ENCODE measurements around the gene LRCH1. TPM values are rescaled to one million over a fixed set of nuclear protein-coding genes. Genes with fewer than 3 reads are reported as not detected.

LRCH1 gene
- total and polyA plus RNA-seq, 8 donors: 2.0 to 10.5 (median 3.8) TPM

DNA sequence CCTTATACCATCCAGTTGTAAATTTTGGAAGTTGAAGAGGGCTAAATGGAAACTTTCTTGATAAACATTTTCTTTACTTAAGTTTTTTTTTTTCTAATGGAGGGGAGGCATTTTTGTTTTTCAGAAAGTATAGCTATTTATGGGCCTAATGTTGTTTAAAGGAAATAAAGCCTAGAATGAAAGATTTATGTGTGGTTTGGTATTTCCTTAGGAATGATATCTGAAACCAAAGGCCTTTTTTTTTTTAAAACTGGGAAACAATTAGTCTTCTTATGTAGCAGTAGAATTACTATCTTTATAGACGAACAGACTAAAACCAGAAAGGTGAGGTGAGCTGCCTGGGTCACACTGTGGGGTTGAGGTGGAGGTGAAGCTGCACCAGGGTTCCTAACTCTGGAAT is 163.9 kb downstream of the LRCH1 start:
- FAIRE-seq (no peak), DNase-seq (no peak), ATAC-seq (no peak)
- Histone ChIP-seq H3K4me1 (peaks cover 0 to 4% (median 0%) of the 10 kb centered on the region in 3 donors), H3K27ac (no peak overlapping the region), H3K36me3 (no peaks in the 10 kb centered on the region), H3K4me3 (no peak overlapping the region), H3K9me3 (no peaks in the 10 kb centered on the region), H3K27me3 (no peaks in the 10 kb centered on the region)
- intact Hi-C loops (cut with DNase I): loop anchor here in 1 of 3 donors (5.0 kb wide), 1 partner anchor 165 kb away; the partner anchor contains the start of gene LRCH1
- WGBS, 2 donors: 34 to 57% methylated on average over 1 of the region's 1 CpG
- TF ChIP-seq, protein P1, sequence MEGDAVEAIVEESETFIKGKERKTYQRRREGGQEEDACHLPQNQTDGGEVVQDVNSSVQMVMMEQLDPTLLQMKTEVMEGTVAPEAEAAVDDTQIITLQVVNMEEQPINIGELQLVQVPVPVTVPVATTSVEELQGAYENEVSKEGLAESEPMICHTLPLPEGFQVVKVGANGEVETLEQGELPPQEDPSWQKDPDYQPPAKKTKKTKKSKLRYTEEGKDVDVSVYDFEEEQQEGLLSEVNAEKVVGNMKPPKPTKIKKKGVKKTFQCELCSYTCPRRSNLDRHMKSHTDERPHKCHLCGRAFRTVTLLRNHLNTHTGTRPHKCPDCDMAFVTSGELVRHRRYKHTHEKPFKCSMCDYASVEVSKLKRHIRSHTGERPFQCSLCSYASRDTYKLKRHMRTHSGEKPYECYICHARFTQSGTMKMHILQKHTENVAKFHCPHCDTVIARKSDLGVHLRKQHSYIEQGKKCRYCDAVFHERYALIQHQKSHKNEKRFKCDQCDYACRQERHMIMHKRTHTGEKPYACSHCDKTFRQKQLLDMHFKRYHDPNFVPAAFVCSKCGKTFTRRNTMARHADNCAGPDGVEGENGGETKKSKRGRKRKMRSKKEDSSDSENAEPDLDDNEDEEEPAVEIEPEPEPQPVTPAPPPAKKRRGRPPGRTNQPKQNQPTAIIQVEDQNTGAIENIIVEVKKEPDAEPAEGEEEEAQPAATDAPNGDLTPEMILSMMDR (IDR thresholded peaks at IDR 0.05): no peak

DNA sequence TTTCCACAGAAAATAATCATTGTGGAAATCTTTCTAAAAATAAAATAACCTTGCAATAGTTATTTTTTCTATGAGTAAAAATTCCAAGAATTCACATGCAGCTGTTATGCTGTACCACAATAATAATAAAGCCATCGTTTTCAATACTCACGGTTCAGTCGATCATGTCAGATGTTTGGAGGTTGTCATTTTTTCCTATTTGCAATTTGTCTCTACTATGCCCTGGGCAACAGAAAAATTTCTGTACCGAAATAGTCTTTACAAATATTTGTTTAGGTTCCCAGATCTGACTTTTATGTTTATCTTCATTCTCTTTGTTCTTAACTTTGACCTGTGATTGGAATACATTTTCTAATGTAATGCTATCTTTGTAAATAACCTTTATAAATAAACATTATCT is 164.3 kb downstream of the LRCH1 start:
- Histone ChIP-seq H3K36me3 (no peaks in the 10 kb centered on the region), H3K9me3 (no peaks in the 10 kb centered on the region), H3K4me1 (peaks cover 0 to 4% (median 0%) of the 10 kb centered on the region in 3 donors), H3K27ac (no peak overlapping the region), H3K27me3 (no peaks in the 10 kb centered on the region), H3K4me3 (no peak overlapping the region)
- TF ChIP-seq, protein P1 (IDR thresholded peaks at IDR 0.05): no peak
- ATAC-seq (no peak), DNase-seq (no peak), FAIRE-seq (no peak)
- intact Hi-C loops (cut with DNase I): loop anchor here in 1 of 3 donors (5.0 kb wide), 1 partner anchor 165 kb away; the partner anchor contains the start of gene LRCH1
- 34 to 41% methylated on average over 4 of the region's 4 CpGs for WGBS, 2 donors

DNA sequence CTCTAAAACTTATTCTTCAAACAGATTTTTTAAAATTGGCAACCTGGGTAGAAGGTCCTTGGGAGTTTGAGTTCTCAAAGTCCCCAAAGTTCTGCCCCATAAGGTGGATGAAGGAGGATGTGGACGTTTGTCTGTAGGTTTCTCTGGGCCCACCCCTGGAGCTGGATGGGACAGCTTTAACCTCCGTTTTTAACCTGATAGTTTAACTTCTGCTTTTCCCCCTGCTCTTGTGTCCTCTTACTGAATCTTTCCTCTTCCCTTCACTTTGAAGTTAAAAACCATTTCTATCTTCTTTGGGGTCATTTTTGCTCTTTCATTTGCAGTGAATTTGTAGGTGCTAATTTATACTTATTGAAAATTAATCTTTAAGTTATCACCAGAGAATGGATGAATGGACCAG is 164.9 kb downstream of the LRCH1 start:
- no peak for FAIRE-seq
- intact Hi-C loops (cut with DNase I): loop anchor here in 2 of 3 donors (2.0 to 5.0 kb wide), 2 partner anchors 166 to 225 kb away; partner anchors contain the start of gene LRCH1 (in 1 of the 2)
- WGBS, 2 donors: 69 to 83% methylated on average over 2 of the region's 2 CpGs

DNA sequence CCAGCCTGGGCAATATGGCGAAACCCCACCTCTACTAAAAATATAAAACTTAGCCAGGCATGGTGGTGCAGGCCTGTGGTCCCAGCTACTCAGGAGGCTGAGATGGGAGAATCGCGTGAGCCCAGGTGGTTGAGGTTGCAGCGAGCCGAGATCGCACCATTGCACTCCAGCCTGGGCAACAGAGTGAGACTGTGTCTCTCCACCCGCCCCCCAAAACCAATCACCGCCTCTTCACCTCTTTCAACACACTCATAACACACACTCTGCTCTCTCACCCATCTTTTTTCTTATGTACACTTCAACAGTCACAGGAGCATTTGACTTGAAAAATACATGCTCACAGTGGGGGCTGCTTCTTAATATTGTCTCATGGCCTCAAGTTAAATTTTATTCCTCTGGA is 167.2 kb downstream of the LRCH1 start:
- Histone ChIP-seq H3K36me3 (peaks cover 0 to 6% (median 0%) of the 10 kb centered on the region in 3 donors), H3K27ac (no peak overlapping the region), H3K27me3 (no peaks in the 10 kb centered on the region), H3K4me1 (peaks cover 0 to 4% (median 0%) of the 10 kb centered on the region in 3 donors), H3K9me3 (no peaks in the 10 kb centered on the region), H3K4me3 (no peak overlapping the region)
- DNase-seq (no peak), ATAC-seq (no peak), FAIRE-seq (no peak)
- intact Hi-C loops (cut with DNase I): loop anchor here in 2 of 3 donors (5.0 kb wide), 2 partner anchors 168 to 228 kb away; partner anchors contain the start of gene LRCH1 (in 1 of the 2)
- TF ChIP-seq, protein P1 (IDR thresholded peaks at IDR 0.05): no peak
- WGBS, 2 donors: 95 to 98% methylated on average over 8 of the region's 8 CpGs

More for the DNA sequence above, 164.9 kb downstream of the LRCH1 start:
- H3K36me3 ChIP-seq: no peaks in the 10 kb centered on the region
- no peak overlapping the region for H3K27ac ChIP-seq
- no peak for DNase-seq
- H3K4me1 ChIP-seq: peaks cover 0 to 4% (median 0%) of the 10 kb centered on the region in 3 donors
- TF ChIP-seq, protein P1 (IDR thresholded peaks at IDR 0.05): no peak
- H3K4me3 ChIP-seq: no peak overlapping the region
- no peaks in the 10 kb centered on the region for H3K27me3 ChIP-seq
- no peaks in the 10 kb centered on the region for H3K9me3 ChIP-seq
- no peak for ATAC-seq

DNA sequence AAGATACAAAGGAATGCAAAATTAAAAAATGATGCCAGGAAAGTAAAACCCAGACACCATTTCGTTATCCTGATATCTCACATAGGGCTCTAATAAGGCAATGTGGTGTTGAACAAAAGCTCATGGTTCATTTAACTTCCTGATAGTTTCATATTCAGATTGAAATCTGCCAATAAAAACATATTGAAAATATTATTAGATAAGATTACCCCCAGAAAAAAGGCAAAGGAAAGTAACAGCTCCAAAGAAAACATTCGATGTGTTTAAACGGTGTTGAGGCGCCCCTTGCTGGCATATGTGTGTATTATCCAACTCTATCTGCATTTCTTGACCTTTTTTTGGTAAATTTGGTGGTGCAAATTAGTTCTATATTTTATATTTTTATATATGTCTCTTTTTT is 168.1 kb downstream of the LRCH1 start:
- intact Hi-C loops (cut with DNase I): loop anchor here in 2 of 3 donors (5.0 kb wide), 2 partner anchors 169 to 229 kb away; partner anchors contain the start of gene LRCH1 (in 1 of the 2)
- no peaks in the 10 kb centered on the region for H3K9me3 ChIP-seq
- FAIRE-seq (peak; percentile 51), DNase-seq (peak in 3 of 6 donors; percentile 9 to 41 (median 20)), ATAC-seq (peak in 3 of 4 donors; percentile 81 to 86 (median 83))
- peaks cover 0 to 4% (median 0%) of the 10 kb centered on the region in 3 donors for H3K4me1 ChIP-seq
- H3K36me3 ChIP-seq: peaks cover 0 to 10% (median 0%) of the 10 kb centered on the region in 3 donors
- no peak overlapping the region for H3K27ac ChIP-seq
- H3K4me3 ChIP-seq: no peak overlapping the region
- TF ChIP-seq, protein P1 (IDR thresholded peaks at IDR 0.05): peak in 3 of 4 donors; percentile 43 to 52 (median 51)
- no peaks in the 10 kb centered on the region for H3K27me3 ChIP-seq
- 20 to 21% methylated on average over 4 of the region's 4 CpGs for WGBS, 2 donors

Measured in pancreas (tissue), 10 donors.